ENCODE results near the gene ACTN1. TPM values are rescaled to one million over a fixed set of nuclear protein-coding genes. Genes with fewer than 3 reads are reported as not detected.
A peak's percentile ranks its signal among the peaks of the same experiment; 100 is the strongest.

The ACTN1 gene
- total and polyA plus RNA-seq, 10 of the 15 experiments (the other 5 are each of a cell fraction or from before 2014, with no cell fraction given), result 0.14 to 39.4 (median 2.6) TPM

DNA sequence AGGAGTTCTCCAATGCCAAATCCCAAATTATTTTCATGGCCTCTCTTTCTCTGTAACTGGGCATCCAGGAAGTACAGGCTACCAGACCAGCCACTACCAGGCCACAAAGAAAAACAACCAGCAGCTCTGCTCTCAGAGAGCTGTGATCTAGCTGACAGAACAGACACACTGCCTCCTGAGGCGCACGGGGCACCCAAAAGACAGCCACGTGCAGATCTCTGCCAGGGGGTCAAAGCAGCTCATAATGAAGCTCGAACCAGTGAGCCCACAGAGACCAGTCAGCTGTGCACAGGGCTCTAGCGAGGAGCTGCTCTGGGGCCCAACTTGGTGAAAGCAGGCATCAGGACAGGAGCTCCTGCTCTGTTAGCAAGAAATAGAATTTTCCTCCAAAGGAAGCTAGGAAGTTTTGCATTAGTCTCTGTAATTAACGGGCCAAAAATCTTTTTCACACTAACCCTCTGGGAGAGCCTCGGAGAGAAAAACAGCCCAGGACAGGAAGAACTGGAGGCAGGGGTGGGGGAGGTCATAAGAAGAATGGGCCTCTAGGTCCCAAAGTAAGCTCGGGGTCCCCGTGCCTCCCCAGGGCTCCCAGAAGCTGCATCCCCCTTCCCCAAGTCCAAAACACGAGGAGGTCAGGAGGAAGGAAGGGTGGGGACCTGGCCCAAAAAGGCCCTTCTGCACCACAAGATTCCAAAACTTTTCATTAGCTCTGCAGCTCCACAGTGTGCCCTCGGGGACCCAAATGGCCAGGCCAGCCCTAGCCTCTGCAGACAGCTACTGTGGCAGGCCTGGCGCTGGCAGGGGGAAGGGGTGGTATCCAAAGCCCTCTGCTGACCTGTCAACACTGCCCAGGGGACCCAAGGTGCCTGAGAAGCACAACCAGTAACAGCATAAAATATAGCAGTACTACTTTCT lies 30.2 kb downstream of the ACTN1 start (continued):
- no peak for TF ChIP-seq PAX5 (IDR thresholded peaks at IDR 0.05; ENCODE audit: borderline replicate concordance, low read depth, low read length)
- no peak for TF ChIP-seq ETV6 (conservative IDR thresholded peaks at IDR 0.05 in 1 of 2, IDR thresholded peaks at IDR 0.05 in 1 of 2; ENCODE audit: borderline replicate concordance in 1 of 2, low read depth in 1 of 2)
- TF ChIP-seq MEF2B (IDR thresholded peaks at IDR 0.05; ENCODE audit: partially characterized antibody, poor library complexity, severe bottlenecking), result no peak
- no peak for TF ChIP-seq WRNIP1 (IDR thresholded peaks at IDR 0.05; ENCODE audit: borderline replicate concordance, low read depth, low read length)
- TF ChIP-seq SUZ12 (IDR thresholded peaks at IDR 0.05; ENCODE audit: unreplicated experiment), result no peak
- TF ChIP-seq SPI1 (IDR thresholded peaks at IDR 0.05; ENCODE audit: borderline replicate concordance, insufficient read depth, low read depth, low read length), result no peak

GRCh38 chr14:68947802-68948201 lies 31.3 kb downstream of the ACTN1 start:
- TF ChIP-seq SREBF2 (IDR thresholded peaks at IDR 0.05; ENCODE audit: low read length) (no peak), SRF (IDR thresholded peaks at IDR 0.05; ENCODE audit: low read depth in 2 of 2, low read length in 2 of 2) (no peak), MEF2B (IDR thresholded peaks at IDR 0.05; ENCODE audit: partially characterized antibody, poor library complexity, severe bottlenecking) (peak; percentile 69), EZH2 (IDR thresholded peaks at IDR 0.05; ENCODE audit: borderline replicate concordance, control insufficient read depth, low read depth, low read length) (no peak), IKZF1 (conservative IDR thresholded peaks at IDR 0.05) (0 out of 2 replicates have a peak, but pooled peaks have one; percentile 16)
- TF ChIP-seq, protein P1, sequence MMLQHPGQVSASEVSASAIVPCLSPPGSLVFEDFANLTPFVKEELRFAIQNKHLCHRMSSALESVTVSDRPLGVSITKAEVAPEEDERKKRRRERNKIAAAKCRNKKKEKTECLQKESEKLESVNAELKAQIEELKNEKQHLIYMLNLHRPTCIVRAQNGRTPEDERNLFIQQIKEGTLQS (IDR thresholded peaks at IDR 0.05; ENCODE audit: borderline replicate concordance, extremely low read depth, low read depth, low read length), result no peak
- TF ChIP-seq, protein P2, sequence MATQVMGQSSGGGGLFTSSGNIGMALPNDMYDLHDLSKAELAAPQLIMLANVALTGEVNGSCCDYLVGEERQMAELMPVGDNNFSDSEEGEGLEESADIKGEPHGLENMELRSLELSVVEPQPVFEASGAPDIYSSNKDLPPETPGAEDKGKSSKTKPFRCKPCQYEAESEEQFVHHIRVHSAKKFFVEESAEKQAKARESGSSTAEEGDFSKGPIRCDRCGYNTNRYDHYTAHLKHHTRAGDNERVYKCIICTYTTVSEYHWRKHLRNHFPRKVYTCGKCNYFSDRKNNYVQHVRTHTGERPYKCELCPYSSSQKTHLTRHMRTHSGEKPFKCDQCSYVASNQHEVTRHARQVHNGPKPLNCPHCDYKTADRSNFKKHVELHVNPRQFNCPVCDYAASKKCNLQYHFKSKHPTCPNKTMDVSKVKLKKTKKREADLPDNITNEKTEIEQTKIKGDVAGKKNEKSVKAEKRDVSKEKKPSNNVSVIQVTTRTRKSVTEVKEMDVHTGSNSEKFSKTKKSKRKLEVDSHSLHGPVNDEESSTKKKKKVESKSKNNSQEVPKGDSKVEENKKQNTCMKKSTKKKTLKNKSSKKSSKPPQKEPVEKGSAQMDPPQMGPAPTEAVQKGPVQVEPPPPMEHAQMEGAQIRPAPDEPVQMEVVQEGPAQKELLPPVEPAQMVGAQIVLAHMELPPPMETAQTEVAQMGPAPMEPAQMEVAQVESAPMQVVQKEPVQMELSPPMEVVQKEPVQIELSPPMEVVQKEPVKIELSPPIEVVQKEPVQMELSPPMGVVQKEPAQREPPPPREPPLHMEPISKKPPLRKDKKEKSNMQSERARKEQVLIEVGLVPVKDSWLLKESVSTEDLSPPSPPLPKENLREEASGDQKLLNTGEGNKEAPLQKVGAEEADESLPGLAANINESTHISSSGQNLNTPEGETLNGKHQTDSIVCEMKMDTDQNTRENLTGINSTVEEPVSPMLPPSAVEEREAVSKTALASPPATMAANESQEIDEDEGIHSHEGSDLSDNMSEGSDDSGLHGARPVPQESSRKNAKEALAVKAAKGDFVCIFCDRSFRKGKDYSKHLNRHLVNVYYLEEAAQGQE (IDR thresholded peaks at IDR 0.05; ENCODE audit: low read depth, low read length), result no peak
- peak; percentile 27 for ATAC-seq
- H3K4me3 ChIP-seq, result no peak overlapping the region
- no peak overlapping the region for H3K9ac ChIP-seq (ENCODE audit: control insufficient read depth, insufficient read depth, low read length)
- ChIA-PET POLR2A (no interaction called here), RAD21 (ENCODE audit: unreplicated experiment) (no interaction called here), SMC1A (ENCODE audit: uncharacterized antibody, unreplicated experiment) (interaction anchor here (0.8 to 1.0 kb wide), 3 partner anchors 11 to 35 kb away, joined by 3 read pairs; no protein-coding TSS in a partner anchor), CTCF (interaction anchor here (0.9 to 1.1 kb wide), 3 partner anchors 11 to 181 kb away, joined by 3 to 4 read pairs (median 3); no protein-coding TSS in a partner anchor)
- peaks cover 8% of the 10 kb centered on the region; the same call in 1 of the 2 replicates for H3K4me1 ChIP-seq (ENCODE audit: control insufficient read depth, insufficient read depth, low read length)
- no peaks in the 10 kb centered on the region for H3K36me3 ChIP-seq (ENCODE audit: control insufficient read depth in 2 of 2, insufficient read depth in 2 of 2, low read length in 1 of 2)
- no peaks in the 10 kb centered on the region for H3K9me3 ChIP-seq (replicated peaks; ENCODE audit: control insufficient read depth, insufficient read depth, low read length)
- FAIRE-seq, result no peak
- H3K27ac ChIP-seq (ENCODE audit: control insufficient read depth, insufficient read depth), result no peak overlapping the region
- no TSS peak for BruUV-seq (replicated peaks)
- H2AFZ ChIP-seq (ENCODE audit: control insufficient read depth, low read depth, low read length), result no peak overlapping the region; the same call in 1 of the 2 replicates
- 4% methylated on average over 8 of the region's 8 CpGs for WGBS (ENCODE audit: insufficient coverage, insufficient replicate concordance, low lambda C conversion rate, missing lambda C conversion rate)
- no peak for DNase-seq (ENCODE audit: low read depth, low spot score)
- H3K79me2 ChIP-seq (ENCODE audit: control insufficient read depth, insufficient read depth, low read length), result no peaks in the 10 kb centered on the region; the same call in 1 of the 2 replicates
- H4K20me1 ChIP-seq (ENCODE audit: control insufficient read depth, insufficient read depth), result no peaks in the 10 kb centered on the region; the same call in 1 of the 2 replicates
- H3K27me3 ChIP-seq (replicated peaks in 1 of 2; ENCODE audit: control insufficient read depth in 2 of 2, insufficient read depth in 2 of 2, low read length in 1 of 2), result 0 out of 4 replicates have a peak, but pooled peaks cover 0 to 4% of the 10 kb centered on the region in 2 experiments
- intact Hi-C loops (cut with micrococcal nuclease; ENCODE audit: unreplicated experiment), result no loop called here
- in situ Hi-C loops (cut with MboI), result no loop called here
- H3K4me2 ChIP-seq (ENCODE audit: control insufficient read depth, insufficient read depth), result 0 out of 2 replicates have a peak overlapping the region, but pooled peaks have one; percentile 18

Measured in GM12878 (cell line).